ENCODE data around the gene NEURL1B.

DNA sequence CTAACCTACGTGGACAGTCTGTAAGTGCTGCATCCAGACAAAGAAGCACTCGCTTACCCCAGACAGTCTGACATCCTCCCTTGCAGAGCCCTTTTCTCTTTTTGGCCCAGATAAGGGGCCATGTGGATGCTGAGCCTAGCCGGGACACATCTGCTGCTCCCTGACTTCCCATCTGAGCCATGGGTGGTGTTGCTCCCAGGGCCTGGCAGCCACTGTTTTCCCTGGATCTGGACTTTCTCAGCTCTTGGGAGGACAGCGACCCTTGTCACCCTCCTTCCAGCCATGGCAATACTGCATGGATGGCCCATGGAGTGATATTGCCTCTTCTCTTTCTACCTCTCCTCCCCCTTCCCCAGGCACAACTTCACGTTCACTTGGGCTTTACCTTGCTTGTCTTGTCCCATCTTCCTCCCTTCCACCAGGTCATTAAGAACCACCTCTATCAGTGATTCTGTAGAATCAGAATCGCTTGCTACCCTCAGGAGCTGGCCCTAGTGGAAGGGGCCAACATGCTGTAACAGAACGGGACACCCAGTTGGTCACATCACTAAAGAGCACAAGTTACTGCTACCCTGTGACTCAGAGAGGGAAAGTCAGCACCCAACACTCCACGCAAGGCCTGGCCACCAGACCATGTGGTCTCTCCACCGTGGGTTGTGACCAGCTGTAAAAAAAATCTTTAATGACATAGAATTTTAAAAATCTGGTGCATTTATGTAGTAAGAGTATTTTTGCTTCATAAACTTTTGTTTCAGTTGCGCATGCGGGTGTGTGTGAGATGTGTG lies 4.4 kb downstream of the NEURL1B start:
- TF ChIP-seq, protein P1, sequence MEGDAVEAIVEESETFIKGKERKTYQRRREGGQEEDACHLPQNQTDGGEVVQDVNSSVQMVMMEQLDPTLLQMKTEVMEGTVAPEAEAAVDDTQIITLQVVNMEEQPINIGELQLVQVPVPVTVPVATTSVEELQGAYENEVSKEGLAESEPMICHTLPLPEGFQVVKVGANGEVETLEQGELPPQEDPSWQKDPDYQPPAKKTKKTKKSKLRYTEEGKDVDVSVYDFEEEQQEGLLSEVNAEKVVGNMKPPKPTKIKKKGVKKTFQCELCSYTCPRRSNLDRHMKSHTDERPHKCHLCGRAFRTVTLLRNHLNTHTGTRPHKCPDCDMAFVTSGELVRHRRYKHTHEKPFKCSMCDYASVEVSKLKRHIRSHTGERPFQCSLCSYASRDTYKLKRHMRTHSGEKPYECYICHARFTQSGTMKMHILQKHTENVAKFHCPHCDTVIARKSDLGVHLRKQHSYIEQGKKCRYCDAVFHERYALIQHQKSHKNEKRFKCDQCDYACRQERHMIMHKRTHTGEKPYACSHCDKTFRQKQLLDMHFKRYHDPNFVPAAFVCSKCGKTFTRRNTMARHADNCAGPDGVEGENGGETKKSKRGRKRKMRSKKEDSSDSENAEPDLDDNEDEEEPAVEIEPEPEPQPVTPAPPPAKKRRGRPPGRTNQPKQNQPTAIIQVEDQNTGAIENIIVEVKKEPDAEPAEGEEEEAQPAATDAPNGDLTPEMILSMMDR (IDR thresholded peaks at IDR 0.05): no peak
- TF ChIP-seq EZH2 (IDR thresholded peaks at IDR 0.05; ENCODE audit: borderline replicate concordance, insufficient read depth, low read depth, low read length, poor library complexity, severe bottlenecking): no peak

Measured in B cell (primary cell).